Activated CD4-positive, alpha-beta memory T cell treated with anti-CD3 and anti-CD28 coated beads, Interleukin-2, amount 10 ng/mL, durations not matched to agents 7 days and 5 days (primary cell): ENCODE measurements around the gene FGF21. TPM values are rescaled to one million over a fixed set of nuclear protein-coding genes. Genes with fewer than 3 reads are reported as not detected.

ENCODE experiments used
- CTCF ChIA-PET: fragments of 350-600 bp; sonication (Branson Sonifier 250); formaldehyde crosslinking; loops from one replicate; lab custom pipeline; 2021; ENCODE audit warnings: antibody characterized with exemption, inconsistent platforms; lab: Charles Lee
- POLR2A ChIA-PET: fragments of 350-600 bp; sonication (Branson Sonifier 250); formaldehyde crosslinking; loops from one replicate; lab custom pipeline; 2021; ENCODE audit warnings: antibody characterized with exemption; lab: Charles Lee
- DNase-seq: peaks from one replicate; pipeline ENCODE4 v3.0.0-alpha.2; 2020
- H3K27ac Mint-ChIP-seq: one replicate; pipeline ENCODE4 v1.8.0; 2021; ENCODE audit warnings: mild to moderate bottlenecking, mixed read lengths
- H3K27me3 Mint-ChIP-seq: one replicate; pipeline ENCODE4 v1.8.0; 2021; ENCODE audit warnings: mixed read lengths
- H3K36me3 Mint-ChIP-seq: one replicate; pipeline ENCODE4 v1.8.0; 2021; ENCODE audit warnings: low read depth, mixed read lengths
- H3K4me1 Mint-ChIP-seq: one replicate; pipeline ENCODE4 v1.8.0; 2021; ENCODE audit warnings: mixed read lengths
- H3K4me3 Mint-ChIP-seq: one replicate; pipeline ENCODE4 v1.8.0; 2021; ENCODE audit warnings: mild to moderate bottlenecking, mixed read lengths
- H3K9me3 Mint-ChIP-seq: one replicate; pipeline ENCODE4 v1.8.0; 2021; ENCODE audit warnings: mixed read lengths
- total RNA-seq, 2 experiments: library from RNA; stranded (reverse); gene quantifications; one replicate each; pipeline ENCODE4 v1.2.3, GENCODE V29; 2021

Gene FGF21
- total RNA-seq, 2 experiments from 2014 or later: not detected

DNA sequence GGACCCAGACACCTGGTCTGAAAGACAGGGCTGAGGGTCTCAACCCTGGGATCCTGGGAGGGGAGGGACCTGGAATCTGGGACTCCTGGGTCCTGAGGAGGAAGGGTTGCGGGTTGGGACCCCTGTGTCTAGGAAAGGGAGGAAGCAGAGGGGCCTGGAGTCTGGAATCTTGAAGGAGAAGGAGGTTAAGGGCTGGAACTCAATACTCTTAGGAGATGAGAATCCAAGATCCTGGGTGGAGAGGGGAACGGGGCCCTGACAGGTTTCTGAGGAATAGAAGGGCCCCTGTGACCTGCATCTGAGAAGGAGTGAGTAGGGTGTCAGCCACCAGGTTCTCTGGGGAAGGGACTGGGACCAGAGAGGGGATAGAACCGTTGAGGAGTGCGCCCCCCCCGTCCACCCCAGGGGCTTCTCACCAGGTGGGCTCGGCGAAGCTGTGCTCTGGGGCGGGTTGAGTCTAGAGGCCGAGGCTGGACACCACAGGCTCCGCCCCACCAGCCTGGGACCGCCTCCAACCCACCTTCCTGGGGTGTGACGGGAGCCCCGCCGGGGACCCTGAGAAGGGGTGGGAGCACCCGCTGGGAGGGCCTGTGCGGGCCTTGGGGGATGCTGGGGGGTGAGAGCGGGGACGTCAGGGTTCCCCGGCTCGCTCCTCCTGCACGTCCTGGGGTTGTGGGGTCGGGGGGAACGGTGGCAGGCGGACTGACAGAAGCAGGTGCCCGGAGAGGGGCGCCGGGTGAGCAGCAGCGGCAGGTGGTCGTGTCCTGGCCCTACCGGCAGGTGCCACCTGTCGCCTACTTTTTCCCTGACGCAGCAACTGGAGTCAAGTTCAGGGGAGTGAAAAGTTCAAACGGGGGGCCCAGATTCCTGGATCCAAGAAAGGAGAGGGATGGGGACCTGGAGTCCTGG is 35.8 kb upstream of the FGF21 start, which contains the start of gene MAMSTR:
TSS of gene MAMSTR (minus strand) at position 463 of the 909 bp plus-strand sequence. CDS start 694 bp downstream, outside the sequence.
- no peak for DNase-seq
- peaks cover 24% of the 10 kb centered on the region for H3K4me1 Mint-ChIP-seq
- ChIA-PET CTCF (no interaction called here), POLR2A (no interaction called here)
- H3K9me3 Mint-ChIP-seq: no peaks in the 10 kb centered on the region
- H3K4me3 Mint-ChIP-seq: peak within 1 kb of the TSS; percentile 87
- H3K27ac Mint-ChIP-seq: peak within 1 kb of the TSS; percentile 95
- no peaks in the 10 kb centered on the region for H3K27me3 Mint-ChIP-seq
- no peaks in the 10 kb centered on the region for H3K36me3 Mint-ChIP-seq

GRCh38 chr19:48720251-48720612 is 35.1 kb upstream of the FGF21 start:
- no peak for DNase-seq
- Mint-ChIP-seq H3K27ac (peak overlapping the region; percentile 95), H3K4me1 (peaks cover 25% of the 10 kb centered on the region), H3K36me3 (peaks cover 6% of the 10 kb centered on the region), H3K9me3 (peaks cover 5% of the 10 kb centered on the region), H3K27me3 (no peaks in the 10 kb centered on the region), H3K4me3 (peak overlapping the region; percentile 87)
- ChIA-PET CTCF (interaction anchor here (0.6 to 1.2 kb wide), 3 partner anchors 45 to 1235 kb away, joined by 3 to 5 read pairs (median 5); partner anchors contain the start of genes GYS1 and RUVBL2), POLR2A (interaction anchor here (0.7 to 1.4 kb wide), 3 partner anchors 13 to 244 kb away, joined by 3 to 9 read pairs (median 3); no protein-coding TSS in a partner anchor)

GRCh38 chr19:48720613-48721296 is 34.6 kb upstream of the FGF21 start:
- H3K27ac Mint-ChIP-seq: peak overlapping the region; percentile 95
- ChIA-PET POLR2A (interaction anchor here (0.7 to 1.4 kb wide), 3 partner anchors 13 to 244 kb away, joined by 3 to 9 read pairs (median 3); no protein-coding TSS in a partner anchor), CTCF (interaction anchor here (0.6 to 1.2 kb wide), 4 partner anchors 45 to 1235 kb away, joined by 3 to 5 read pairs (median 4); partner anchors contain the start of genes GYS1 and RUVBL2)
- H3K27me3 Mint-ChIP-seq: no peaks in the 10 kb centered on the region
- peak; percentile 96 for DNase-seq
- H3K36me3 Mint-ChIP-seq: peaks cover 11% of the 10 kb centered on the region
- H3K4me1 Mint-ChIP-seq: peaks cover 30% of the 10 kb centered on the region
- peak overlapping the region; percentile 87 for H3K4me3 Mint-ChIP-seq
- H3K9me3 Mint-ChIP-seq: peaks cover 9% of the 10 kb centered on the region

DNA sequence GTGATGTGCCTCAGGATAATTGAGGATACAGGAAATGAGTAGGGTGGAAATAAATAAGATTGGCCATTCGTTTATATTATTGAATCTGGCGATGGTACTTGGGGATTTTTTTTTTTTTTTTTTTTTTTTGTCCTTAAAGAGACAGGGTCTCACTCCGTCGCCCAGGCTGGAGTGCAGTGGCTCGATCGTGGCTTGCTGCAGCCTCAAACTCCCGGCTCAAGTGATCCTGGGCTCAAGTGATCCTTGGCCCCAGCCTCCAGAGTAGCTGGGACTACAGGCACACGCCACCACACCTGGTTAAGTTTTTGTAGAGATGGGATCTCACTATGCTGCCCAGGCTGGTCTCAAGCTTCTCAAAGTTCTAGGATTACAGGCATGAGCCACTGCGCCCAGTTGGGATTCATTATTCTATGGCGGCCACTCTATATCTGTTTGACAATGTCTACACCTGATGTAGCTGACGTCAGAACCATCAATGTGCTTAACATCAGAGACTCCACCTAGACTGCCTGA is 33.1 kb upstream of the FGF21 start:
- Mint-ChIP-seq H3K27ac (no peak overlapping the region), H3K4me3 (no peak overlapping the region), H3K4me1 (peaks cover 40% of the 10 kb centered on the region), H3K27me3 (no peaks in the 10 kb centered on the region), H3K9me3 (peaks cover 18% of the 10 kb centered on the region), H3K36me3 (peaks cover 22% of the 10 kb centered on the region)
- CTCF ChIA-PET: no interaction called here
- POLR2A ChIA-PET: no interaction called here
- no peak for DNase-seq

DNA sequence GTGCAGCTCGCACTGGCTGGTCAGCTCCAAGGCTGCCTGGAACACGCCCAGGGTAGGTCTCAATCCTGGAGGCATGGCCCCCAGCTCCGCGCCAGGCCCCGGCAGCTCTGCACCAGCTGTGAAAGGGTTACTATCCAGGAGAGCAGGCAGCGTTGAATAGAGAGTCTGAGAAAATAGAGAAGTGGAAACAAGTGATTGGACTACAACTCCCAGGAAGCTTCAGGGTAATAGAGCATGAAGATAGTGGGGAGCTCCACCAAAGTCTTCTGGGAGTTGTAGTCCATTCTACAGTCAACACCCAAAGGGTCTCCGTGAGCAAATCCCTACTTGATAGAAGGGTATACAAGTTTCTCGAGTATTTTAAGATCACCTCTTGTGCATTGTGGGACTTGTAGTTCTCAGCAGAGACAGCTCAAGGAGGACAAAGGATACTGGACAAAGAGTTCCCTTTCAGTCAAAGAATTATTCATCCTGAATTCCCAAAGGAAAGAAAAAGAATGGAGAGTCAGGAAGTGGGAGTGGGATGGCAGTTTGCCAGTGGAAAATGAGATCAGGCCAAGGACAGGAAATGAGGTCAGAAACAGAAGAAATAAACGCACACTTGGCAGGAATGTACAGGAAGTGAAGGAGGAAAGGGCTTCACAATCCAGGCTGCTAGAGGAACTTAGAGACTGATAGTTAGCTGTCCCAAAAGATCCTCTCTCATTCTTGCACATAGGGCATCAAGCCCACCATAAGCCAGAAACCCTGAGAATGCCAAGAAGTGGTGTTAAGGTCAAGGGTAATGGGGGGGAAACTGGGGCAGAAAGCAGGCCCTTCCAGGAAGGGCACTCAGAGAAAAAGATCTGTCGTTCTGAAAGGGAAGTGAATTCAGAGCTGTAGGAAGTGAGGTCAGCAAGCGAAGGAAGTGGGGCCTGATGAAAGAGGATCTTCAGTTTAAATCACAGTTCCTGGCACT is 30.2 kb upstream of the FGF21 start:
- DNase-seq: no peak
- Mint-ChIP-seq H3K36me3 (peaks cover 27% of the 10 kb centered on the region), H3K9me3 (peaks cover 21% of the 10 kb centered on the region), H3K4me1 (peaks cover 43% of the 10 kb centered on the region), H3K4me3 (no peak overlapping the region), H3K27ac (peak overlapping the region; percentile 82), H3K27me3 (no peaks in the 10 kb centered on the region)
- CTCF ChIA-PET: interaction anchor here (2.2 to 3.5 kb wide), 2 partner anchors 14 to 268 kb away, joined by 6 to 14 read pairs; partner anchors contain the start of genes GYS1 and RUVBL2
- POLR2A ChIA-PET: interaction anchor here (0.9 to 3.4 kb wide), 6 partner anchors 9 to 176 kb away, joined by 3 to 11 read pairs (median 4); no protein-coding TSS in a partner anchor

DNA sequence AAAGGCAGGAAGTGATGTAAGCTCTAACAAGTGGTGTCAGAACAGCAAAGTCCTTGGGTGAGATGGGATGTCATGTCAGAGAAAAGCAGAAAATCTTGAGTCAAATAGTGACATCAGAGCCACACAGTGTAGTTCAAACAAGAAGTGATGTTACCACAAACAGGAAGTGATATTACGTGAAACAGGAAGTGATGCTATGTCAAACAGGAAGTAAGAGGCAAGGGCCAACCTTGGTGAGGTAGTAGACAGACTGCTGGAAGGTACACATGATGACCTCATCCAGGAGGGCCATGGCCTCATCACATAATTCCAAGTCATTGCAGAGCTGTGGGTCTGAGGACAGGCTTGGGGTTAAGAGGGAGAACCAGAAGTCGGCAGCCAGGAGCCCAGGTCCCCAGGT is 28.8 kb upstream of the FGF21 start:
- H3K4me3 Mint-ChIP-seq: no peak overlapping the region
- no peaks in the 10 kb centered on the region for H3K27me3 Mint-ChIP-seq
- H3K27ac Mint-ChIP-seq: peak overlapping the region; percentile 81
- H3K36me3 Mint-ChIP-seq: peaks cover 27% of the 10 kb centered on the region
- H3K4me1 Mint-ChIP-seq: peaks cover 32% of the 10 kb centered on the region
- H3K9me3 Mint-ChIP-seq: peaks cover 25% of the 10 kb centered on the region
- CTCF ChIA-PET: interaction anchor here (1.3 to 3.5 kb wide), 2 partner anchors 12 to 69 kb away, joined by 5 to 14 read pairs; no protein-coding TSS in a partner anchor
- POLR2A ChIA-PET: interaction anchor here (0.9 to 3.4 kb wide), 4 partner anchors 10 to 33 kb away, joined by 3 to 11 read pairs (median 3); no protein-coding TSS in a partner anchor
- peak; percentile 47 for DNase-seq

- ChIA-PET POLR2A (interaction anchor here (1.6 kb wide), 1 partner anchor 10 kb away, joined by 4 read pairs; no protein-coding TSS in a partner anchor), CTCF (interaction anchor here (1.6 kb wide), 1 partner anchor 10 kb away, joined by 7 read pairs; no protein-coding TSS in a partner anchor)
- no peaks in the 10 kb centered on the region for H3K27me3 Mint-ChIP-seq
- H3K36me3 Mint-ChIP-seq: peaks cover 27% of the 10 kb centered on the region
- H3K27ac Mint-ChIP-seq: no peak overlapping the region
- peaks cover 25% of the 10 kb centered on the region for H3K9me3 Mint-ChIP-seq
- no peak overlapping the region for H3K4me3 Mint-ChIP-seq
- H3K4me1 Mint-ChIP-seq: peaks cover 27% of the 10 kb centered on the region
- no peak for DNase-seq
Observed at GRCh38 chr19:48728911-48729664, 26.2 kb upstream of the FGF21 start.

DNA sequence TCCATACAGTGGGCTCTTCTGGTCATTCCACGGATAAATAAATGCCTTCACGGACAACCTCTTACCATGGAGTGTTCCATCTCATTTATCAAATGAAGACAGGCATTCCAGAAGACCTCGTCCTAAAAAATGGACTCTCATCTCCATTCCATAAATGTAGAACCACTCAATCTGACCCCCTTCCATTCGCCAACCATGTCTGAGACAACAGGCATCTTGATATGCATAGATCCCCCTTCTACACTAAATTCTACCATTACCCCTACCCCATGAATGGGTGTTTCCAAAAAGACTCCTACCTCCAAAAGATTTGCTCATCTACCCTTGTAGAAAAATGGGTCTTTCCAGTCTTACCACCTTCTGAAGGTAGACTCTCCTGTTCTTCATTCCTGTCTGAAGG is 23.9 kb upstream of the FGF21 start:
- no peak for DNase-seq
- no peak overlapping the region for H3K27ac Mint-ChIP-seq
- H3K36me3 Mint-ChIP-seq: peaks cover 12% of the 10 kb centered on the region
- no peak overlapping the region for H3K4me3 Mint-ChIP-seq
- peaks cover 10% of the 10 kb centered on the region for H3K4me1 Mint-ChIP-seq
- H3K9me3 Mint-ChIP-seq: peaks cover 12% of the 10 kb centered on the region
- POLR2A ChIA-PET: no interaction called here
- CTCF ChIA-PET: no interaction called here
- no peaks in the 10 kb centered on the region for H3K27me3 Mint-ChIP-seq

DNA sequence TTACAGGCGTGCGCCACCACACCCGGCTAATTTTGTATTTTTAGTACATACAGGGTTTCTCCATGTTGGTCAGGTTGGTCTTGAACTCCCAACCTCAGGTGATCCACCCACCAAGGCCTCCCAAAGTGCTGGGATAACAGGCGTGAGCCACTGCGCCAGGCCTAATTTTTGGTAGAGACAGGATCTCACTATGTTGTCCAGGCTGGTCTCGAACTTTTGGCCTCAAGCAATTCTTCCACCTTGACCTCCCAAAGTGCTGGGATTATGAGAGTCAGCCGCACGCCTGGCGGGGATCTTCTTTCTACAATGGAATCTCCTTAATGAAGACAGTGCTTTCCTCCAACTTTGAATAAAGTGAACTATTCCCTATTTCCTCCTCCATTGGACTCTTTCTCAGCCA is 20.7 kb upstream of the FGF21 start:
- no peak for DNase-seq
- Mint-ChIP-seq H3K27ac (no peak overlapping the region), H3K4me3 (no peak overlapping the region), H3K9me3 (peaks cover 4% of the 10 kb centered on the region), H3K4me1 (peaks cover 7% of the 10 kb centered on the region), H3K27me3 (no peaks in the 10 kb centered on the region), H3K36me3 (no peaks in the 10 kb centered on the region)
- ChIA-PET POLR2A (no interaction called here), CTCF (no interaction called here)

DNA sequence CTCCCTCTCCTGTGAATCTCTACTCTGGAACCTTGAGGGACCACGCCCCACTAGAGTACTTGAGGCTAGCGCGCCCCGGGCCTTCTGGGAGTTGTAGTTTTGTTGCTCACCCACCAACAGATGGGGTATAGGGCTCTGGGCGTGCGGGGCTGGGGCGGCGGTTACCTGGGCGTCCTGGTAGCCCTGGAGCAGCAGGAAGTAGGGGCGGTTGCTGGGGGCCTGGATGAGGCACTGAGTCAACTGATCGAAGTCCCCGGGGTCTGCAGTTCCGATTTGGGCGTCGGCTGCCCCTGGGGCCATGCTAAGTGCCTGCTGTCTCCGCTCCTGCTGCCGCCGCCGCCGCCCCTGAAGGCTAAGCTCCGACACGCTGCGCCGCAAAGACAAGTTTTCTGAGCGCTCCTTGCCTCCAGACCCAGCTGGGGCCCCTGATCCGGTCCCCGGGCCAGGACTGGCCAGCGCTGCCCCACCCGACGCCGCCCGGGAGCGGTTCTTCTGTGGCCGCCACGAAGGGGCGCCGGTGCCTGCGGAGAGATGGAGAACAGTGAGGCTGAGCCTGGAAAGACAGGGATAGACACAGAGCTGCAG is 20.2 kb upstream of the FGF21 start:
- Mint-ChIP-seq H3K4me3 (no peak overlapping the region), H3K9me3 (peaks cover 4% of the 10 kb centered on the region), H3K36me3 (no peaks in the 10 kb centered on the region), H3K27ac (no peak overlapping the region), H3K4me1 (peaks cover 10% of the 10 kb centered on the region), H3K27me3 (peaks cover 3% of the 10 kb centered on the region)
- DNase-seq: no peak
- CTCF ChIA-PET: no interaction called here
- POLR2A ChIA-PET: no interaction called here
